Neuronal stem cell (in vitro differentiated cells): ENCODE results near the gene KIF25.

Source experiments
- DNase-seq: peaks from one replicate; pipeline ENCODE4 v3.0.0-alpha.2; 2013; ENCODE audit warnings: low spot score
- H2AFZ ChIP-seq: one replicate; pipeline ENCODE4 v1.6.1; 2013; ENCODE audit warnings: mild to moderate bottlenecking, low read length, inconsistent platforms
- H2AK5ac ChIP-seq: 2 replicates; pipeline ENCODE4 v1.6.1; 2013; ENCODE audit warnings: low read depth, mild to moderate bottlenecking, inconsistent platforms, low read length, moderate library complexity, mixed read lengths
- H2BK120ac ChIP-seq: 2 replicates; pipeline ENCODE4 v1.6.1; 2013; ENCODE audit warnings: low read depth, mild to moderate bottlenecking, inconsistent platforms, low read length, moderate library complexity, mixed read lengths
- H2BK12ac ChIP-seq: one replicate; pipeline ENCODE4 v1.6.1; 2013; ENCODE audit warnings: low read length, inconsistent platforms
- H2BK15ac ChIP-seq: 2 replicates; pipeline ENCODE4 v1.6.1; 2013; ENCODE audit warnings: mild to moderate bottlenecking, low read length, inconsistent platforms, mixed read lengths
- H2BK5ac ChIP-seq: one replicate; pipeline ENCODE4 v1.6.1; 2013; ENCODE audit warnings: inconsistent platforms, mild to moderate bottlenecking, low read length, moderate library complexity
- H3K14ac ChIP-seq: one replicate; pipeline ENCODE4 v1.6.1; 2013; ENCODE audit warnings: low read length, inconsistent platforms
- H3K18ac ChIP-seq: 2 replicates; pipeline ENCODE4 v1.6.1; 2013; ENCODE audit warnings: low read length, inconsistent platforms
- H3K23ac ChIP-seq: 2 replicates; pipeline ENCODE4 v1.6.1; 2013; ENCODE audit warnings: low read depth, mild to moderate bottlenecking, mixed read lengths, low read length, inconsistent platforms; ENCODE audit not compliant: poor library complexity
- H3K27ac ChIP-seq: replicated peaks from 3 replicates; pipeline ENCODE4 v1.5.1; 2013; ENCODE audit warnings: low read length, inconsistent platforms
- H3K27me3 ChIP-seq, 3 experiments: 2 replicates each; pipeline ENCODE4 v1.6.1; 2013; ENCODE audit warnings: low read length in 3 of 3, mild to moderate bottlenecking in 2 of 3, inconsistent platforms in 1 of 3, low read depth in 1 of 3, mixed read lengths in 1 of 3, moderate library complexity in 1 of 3; ENCODE audit not compliant: control insufficient read depth in 3 of 3, insufficient read depth in 3 of 3
- H3K36me3 ChIP-seq, 2 donors: replicated peaks in 1 of 2; 2 replicates each; pipeline ENCODE4 v1.6.1; 2013; ENCODE audit warnings: low read length in 2 of 2; ENCODE audit not compliant: control insufficient read depth in 2 of 2, insufficient read depth in 2 of 2
- H3K4ac ChIP-seq: 2 replicates; pipeline ENCODE4 v1.6.1; 2013; ENCODE audit warnings: inconsistent platforms, mild to moderate bottlenecking, low read length, moderate library complexity
- H3K4me1 ChIP-seq, 2 donors: 1 replicate in 1 of 2; 2 replicates in 1 of 2; pipeline ENCODE4 v1.6.1; 2013; ENCODE audit warnings: low read length in 2 of 2, low read depth in 1 of 2; ENCODE audit not compliant: control insufficient read depth in 2 of 2, insufficient read depth in 1 of 2
- H3K4me2 ChIP-seq: one replicate; pipeline ENCODE4 v1.6.1; 2013; ENCODE audit warnings: mild to moderate bottlenecking, low read length, inconsistent platforms; ENCODE audit not compliant: insufficient read depth, poor library complexity, severe bottlenecking
- H3K4me3 ChIP-seq, 2 donors: 2 replicates each; pipeline ENCODE4 v1.5.1; 2013; ENCODE audit warnings: low read length in 2 of 2, mild to moderate bottlenecking in 2 of 2, inconsistent platforms in 1 of 2, moderate library complexity in 1 of 2
- H3K79me1 ChIP-seq: one replicate; pipeline ENCODE4 v1.6.1; 2013; ENCODE audit warnings: low read depth, mild to moderate bottlenecking, inconsistent platforms, low read length, moderate library complexity
- H3K9ac ChIP-seq: one replicate; pipeline ENCODE4 v1.6.1; 2013; ENCODE audit warnings: mild to moderate bottlenecking, low read depth, low read length, inconsistent platforms; ENCODE audit not compliant: poor library complexity
- H3K9me3 ChIP-seq, 2 donors: replicated peaks in 1 of 2; 2 replicates each; pipeline versions ENCODE3 to v1.6.1; 2013; ENCODE audit warnings: low read length in 2 of 2, mild to moderate bottlenecking in 2 of 2, inconsistent platforms in 1 of 2, low read depth in 1 of 2, mixed read lengths in 1 of 2, moderate library complexity in 1 of 2; ENCODE audit not compliant: control insufficient read depth in 2 of 2, insufficient read depth in 1 of 2
- H4K8ac ChIP-seq: one replicate; pipeline ENCODE4 v1.6.1; 2013; ENCODE audit warnings: low read depth, mild to moderate bottlenecking, inconsistent platforms, low read length, moderate library complexity
- H4K91ac ChIP-seq: one replicate; pipeline ENCODE4 v1.6.1; 2013; ENCODE audit warnings: low read length, low read depth, mild to moderate bottlenecking, inconsistent platforms; ENCODE audit not compliant: poor library complexity
- WGBS, 2 donors: extraction: QIAGEN DNeasy Blood & Tissue Kit; methylation state at CpG; one replicate each; pipeline ENCODE4 v1.1.7; 2013; ENCODE audit warnings: missing lambda C conversion rate in 2 of 2, mixed read lengths in 1 of 2; ENCODE audit not compliant: insufficient read length in 2 of 2, insufficient replicate concordance in 1 of 2; ENCODE audit errors: extremely low coverage in 2 of 2; 5-methylcytosine and 5-hydroxymethylcytosine counted together

The KIF25 gene

DNA sequence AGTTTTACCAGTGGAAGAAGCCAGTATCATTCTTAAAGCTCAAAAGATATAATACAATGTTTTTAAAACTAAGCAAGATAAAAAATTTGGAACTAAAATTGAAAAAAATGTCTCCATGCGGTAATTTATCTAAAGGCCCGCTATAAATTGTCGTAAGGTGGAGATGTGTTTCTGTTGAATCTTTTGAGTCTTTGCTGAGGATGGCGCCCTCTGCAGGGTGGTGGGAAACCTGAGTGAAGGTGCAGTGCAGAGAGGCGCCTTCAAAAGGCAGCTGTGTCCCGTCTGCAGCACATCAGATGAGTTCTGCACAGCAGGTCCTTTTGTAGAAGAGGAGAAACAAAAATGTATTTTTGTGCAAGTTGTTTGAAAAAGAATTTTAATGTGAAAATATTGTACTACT lies 29.4 kb upstream of the KIF25 start:
- no peak overlapping the region for H3K9ac ChIP-seq
- no peak overlapping the region for H3K18ac ChIP-seq
- H3K4ac ChIP-seq = no peak overlapping the region
- H4K91ac ChIP-seq = no peak overlapping the region
- no peak overlapping the region for H2BK5ac ChIP-seq
- H3K79me1 ChIP-seq = peaks cover 2% of the 10 kb centered on the region
- H3K4me2 ChIP-seq = no peak overlapping the region
- no peak for DNase-seq
- no peaks in the 10 kb centered on the region for H3K27me3 ChIP-seq
- peaks cover 2 to 5% of the 10 kb centered on the region in 2 donors for H3K4me1 ChIP-seq
- no peak overlapping the region for H2BK15ac ChIP-seq
- no peak overlapping the region for H2BK12ac ChIP-seq
- no peak overlapping the region for H3K4me3 ChIP-seq
- H4K8ac ChIP-seq = no peak overlapping the region
- H3K27ac ChIP-seq = no peak overlapping the region
- no peak overlapping the region for H3K14ac ChIP-seq
- no peak overlapping the region for H2BK120ac ChIP-seq
- H3K9me3 ChIP-seq = no peaks in the 10 kb centered on the region
- H3K23ac ChIP-seq = no peak overlapping the region
- peaks cover 29 to 92% of the 10 kb centered on the region in 2 donors for H3K36me3 ChIP-seq
- H2AFZ ChIP-seq = no peak overlapping the region
- no peak overlapping the region for H2AK5ac ChIP-seq
- WGBS, 2 donors = no CpG with 5 or more reads among the region's 6 CpGs

- Histone ChIP-seq H3K36me3 (peaks cover 26 to 71% of the 10 kb centered on the region in 2 donors), H2BK5ac (no peak overlapping the region), H4K8ac (no peak overlapping the region), H2AK5ac (no peak overlapping the region), H3K23ac (no peak overlapping the region), H3K9ac (no peak overlapping the region), H3K4me2 (no peak overlapping the region), H3K9me3 (no peaks in the 10 kb centered on the region), H2AFZ (no peak overlapping the region), H3K14ac (no peak overlapping the region), H3K27me3 (no peaks in the 10 kb centered on the region), H3K79me1 (no peaks in the 10 kb centered on the region), H2BK120ac (no peak overlapping the region), H2BK12ac (no peak overlapping the region), H4K91ac (no peak overlapping the region), H3K4me3 (no peak overlapping the region), H3K18ac (no peak overlapping the region), H3K4ac (no peak overlapping the region), H3K27ac (no peak overlapping the region), H2BK15ac (no peak overlapping the region), H3K4me1 (peaks cover 2 to 5% of the 10 kb centered on the region in 2 donors)
- no CpG with 5 or more reads among the region's 10 CpGs for WGBS, 2 donors
- no peak for DNase-seq
These were observed 27.2 kb upstream of the KIF25 start for GRCh38 chr6:167970230-167970629.

DNA sequence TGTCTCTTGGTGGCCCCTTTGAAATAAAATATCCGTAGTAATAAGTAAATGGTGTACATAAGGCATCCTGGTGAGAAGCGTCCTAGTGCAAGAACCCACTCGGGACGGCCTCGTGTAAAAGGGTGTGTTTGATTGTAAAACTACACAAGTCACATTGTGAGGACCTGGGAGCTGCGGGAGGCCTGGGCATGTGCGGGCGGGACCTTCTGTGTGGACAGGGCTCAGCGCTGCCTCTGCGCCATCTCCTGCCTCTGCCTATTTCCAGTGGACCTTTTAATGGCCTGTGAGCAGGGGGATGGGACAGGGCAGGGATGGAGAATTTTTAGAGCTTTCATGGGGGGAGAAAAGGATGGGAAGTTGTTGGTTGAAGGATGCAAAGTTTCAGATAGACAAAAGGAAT lies 25.3 kb upstream of the KIF25 start:
- Histone ChIP-seq H4K8ac (no peak overlapping the region), H3K23ac (no peak overlapping the region), H3K14ac (no peak overlapping the region), H3K4ac (no peak overlapping the region), H3K18ac (no peak overlapping the region), H3K27ac (no peak overlapping the region), H2BK5ac (no peak overlapping the region), H3K4me3 (no peak overlapping the region), H2AFZ (no peak overlapping the region), H3K4me1 (peaks cover 2 to 5% of the 10 kb centered on the region in 2 donors), H2BK120ac (no peak overlapping the region), H3K9me3 (no peaks in the 10 kb centered on the region), H3K79me1 (no peaks in the 10 kb centered on the region), H2AK5ac (no peak overlapping the region), H3K9ac (no peak overlapping the region), H3K4me2 (no peak overlapping the region), H2BK15ac (no peak overlapping the region), H3K27me3 (no peaks in the 10 kb centered on the region), H4K91ac (no peak overlapping the region), H2BK12ac (no peak overlapping the region), H3K36me3 (peaks cover 15 to 53% of the 10 kb centered on the region in 2 donors)
- DNase-seq = no peak
- no CpG with 5 or more reads among the region's 10 CpGs for WGBS, 2 donors

DNA sequence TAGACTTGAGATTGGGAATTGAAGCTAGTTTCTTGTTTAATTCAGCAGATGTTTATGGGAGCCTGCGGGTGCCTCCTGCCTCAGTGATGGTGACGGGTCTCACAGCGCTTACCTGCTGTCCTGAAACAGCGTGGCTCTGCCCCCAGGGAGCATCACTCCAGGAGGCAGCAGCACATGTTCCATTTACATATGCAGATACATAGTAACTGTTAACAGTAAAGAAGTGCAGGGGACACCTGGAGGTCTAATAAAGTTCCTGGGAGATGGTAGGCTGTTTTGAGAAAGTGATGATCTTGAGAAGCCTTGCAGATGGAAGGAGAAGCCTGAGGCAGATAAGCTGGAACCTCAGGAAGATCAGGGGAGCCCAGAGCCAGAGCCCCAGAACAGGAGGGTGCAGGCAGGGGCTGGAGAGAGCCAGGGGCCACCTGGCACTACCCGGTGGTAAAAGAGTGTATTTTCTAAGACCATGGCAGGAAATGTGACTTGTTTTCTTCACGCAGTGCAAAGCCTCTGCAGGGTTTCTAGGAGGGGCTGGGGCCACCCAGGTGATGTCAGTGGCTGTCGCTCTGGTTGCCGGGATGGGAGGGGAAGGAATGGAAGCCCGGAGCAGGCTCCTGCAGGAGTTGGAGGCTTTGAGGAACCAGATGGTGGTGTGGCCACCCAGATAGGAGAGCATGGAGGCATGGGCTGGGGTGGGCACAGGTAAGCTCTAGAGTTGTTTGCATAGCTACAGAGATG lies 24.2 kb upstream of the KIF25 start:
- Histone ChIP-seq H3K4me2 (no peak overlapping the region), H2BK15ac (no peak overlapping the region), H3K27me3 (no peaks in the 10 kb centered on the region), H3K23ac (no peak overlapping the region), H2AFZ (no peak overlapping the region), H3K4me3 (no peak overlapping the region), H4K91ac (no peak overlapping the region), H3K36me3 (peaks cover 9 to 42% of the 10 kb centered on the region in 2 donors), H3K9ac (no peak overlapping the region), H2BK5ac (no peak overlapping the region), H3K4me1 (peaks cover 0 to 5% of the 10 kb centered on the region in 2 donors), H4K8ac (no peak overlapping the region), H3K79me1 (no peaks in the 10 kb centered on the region), H3K18ac (no peak overlapping the region), H2AK5ac (no peak overlapping the region), H3K27ac (no peak overlapping the region), H2BK12ac (no peak overlapping the region), H2BK120ac (no peak overlapping the region), H3K9me3 (no peaks in the 10 kb centered on the region), H3K4ac (no peak overlapping the region), H3K14ac (no peak overlapping the region)
- DNase-seq = no peak
- no CpG with 5 or more reads among the region's 9 CpGs for WGBS, 2 donors
